ENCODE data around the gene ATOSA. TPM values are rescaled to one million over a fixed set of nuclear protein-coding genes. Genes with fewer than 3 reads are reported as not detected.

Gene ATOSA
- total RNA-seq, 1 experiment from 2014 or later: 35.7 TPM

DNA sequence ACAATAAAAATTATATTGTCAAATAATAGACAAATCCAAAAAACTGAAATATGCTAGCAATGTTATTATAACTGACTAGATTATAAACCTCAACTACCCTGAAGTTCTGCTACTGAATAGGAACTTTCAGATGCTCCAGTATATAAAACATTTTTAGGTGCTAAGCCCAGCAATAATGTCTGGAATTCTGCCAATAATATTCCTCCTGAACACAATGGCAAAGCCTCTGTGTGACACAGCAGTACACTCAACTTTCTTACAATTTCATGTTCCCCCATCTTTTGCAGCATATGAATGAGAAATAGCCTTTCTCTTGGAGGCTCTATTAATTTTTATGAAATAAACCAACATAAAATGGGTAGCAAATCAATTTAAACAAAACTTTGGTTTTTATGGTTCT lies 29.5 kb downstream of the ATOSA start:
- no peaks in the 10 kb centered on the region for H3K9me2 ChIP-seq (ENCODE audit: insufficient read depth)
- ChIA-PET POLR2A (ENCODE audit: unreplicated experiment) (interaction anchor here (0.6 kb wide), 1 partner anchor 8 kb away, joined by 3 read pairs; no protein-coding TSS in a partner anchor), CTCF (no interaction called here)
- intact Hi-C loops (cut with micrococcal nuclease; ENCODE audit: unreplicated experiment): no loop called here
- H3K36me3 ChIP-seq (ENCODE audit: low read depth): no peaks in the 10 kb centered on the region
- peaks cover 13% of the 10 kb centered on the region for H3K4me1 ChIP-seq (replicated peaks; ENCODE audit: insufficient read depth)
- no peaks in the 10 kb centered on the region for H3K27me3 ChIP-seq (ENCODE audit: insufficient read depth, low read depth)
- H3K9me3 ChIP-seq (ENCODE audit: insufficient read depth, low read depth): no peaks in the 10 kb centered on the region
- TF ChIP-seq, protein P1, sequence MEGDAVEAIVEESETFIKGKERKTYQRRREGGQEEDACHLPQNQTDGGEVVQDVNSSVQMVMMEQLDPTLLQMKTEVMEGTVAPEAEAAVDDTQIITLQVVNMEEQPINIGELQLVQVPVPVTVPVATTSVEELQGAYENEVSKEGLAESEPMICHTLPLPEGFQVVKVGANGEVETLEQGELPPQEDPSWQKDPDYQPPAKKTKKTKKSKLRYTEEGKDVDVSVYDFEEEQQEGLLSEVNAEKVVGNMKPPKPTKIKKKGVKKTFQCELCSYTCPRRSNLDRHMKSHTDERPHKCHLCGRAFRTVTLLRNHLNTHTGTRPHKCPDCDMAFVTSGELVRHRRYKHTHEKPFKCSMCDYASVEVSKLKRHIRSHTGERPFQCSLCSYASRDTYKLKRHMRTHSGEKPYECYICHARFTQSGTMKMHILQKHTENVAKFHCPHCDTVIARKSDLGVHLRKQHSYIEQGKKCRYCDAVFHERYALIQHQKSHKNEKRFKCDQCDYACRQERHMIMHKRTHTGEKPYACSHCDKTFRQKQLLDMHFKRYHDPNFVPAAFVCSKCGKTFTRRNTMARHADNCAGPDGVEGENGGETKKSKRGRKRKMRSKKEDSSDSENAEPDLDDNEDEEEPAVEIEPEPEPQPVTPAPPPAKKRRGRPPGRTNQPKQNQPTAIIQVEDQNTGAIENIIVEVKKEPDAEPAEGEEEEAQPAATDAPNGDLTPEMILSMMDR (conservative IDR thresholded peaks at IDR 0.05): no peak
- TF ChIP-seq EZH2 (IDR thresholded peaks at IDR 0.05; ENCODE audit: low read depth): no peak
- H3K4me2 ChIP-seq: no peak overlapping the region
- H2AFZ ChIP-seq: no peak overlapping the region
- no peak overlapping the region for H3K27ac ChIP-seq
- no peak overlapping the region for H3K4me3 ChIP-seq
- H3K79me2 ChIP-seq (ENCODE audit: low read depth): no peaks in the 10 kb centered on the region
- BruUV-seq (replicated peaks): no TSS peak
- no peaks in the 10 kb centered on the region; the same call in 1 of the 2 replicates for H3F3A ChIP-seq (ENCODE audit: insufficient read depth, low read depth)
- no peak for DNase-seq
- H4K20me1 ChIP-seq (ENCODE audit: insufficient read depth): no peaks in the 10 kb centered on the region

GRCh38 chr15:52645916-52646315 lies 33.3 kb downstream of the ATOSA start:
- POLR2A ChIA-PET (ENCODE audit: unreplicated experiment): no interaction called here
- H4K20me1 ChIP-seq (ENCODE audit: insufficient read depth): no peaks in the 10 kb centered on the region
- H3K27ac ChIP-seq: no peak overlapping the region
- no peaks in the 10 kb centered on the region for H3K4me1 ChIP-seq (replicated peaks; ENCODE audit: insufficient read depth)
- no peaks in the 10 kb centered on the region for H3F3A ChIP-seq (ENCODE audit: insufficient read depth, low read depth)
- no peaks in the 10 kb centered on the region for H3K9me3 ChIP-seq (ENCODE audit: insufficient read depth, low read depth)
- no peak overlapping the region for H2AFZ ChIP-seq
- H3K27me3 ChIP-seq (ENCODE audit: insufficient read depth, low read depth): no peaks in the 10 kb centered on the region
- H3K4me2 ChIP-seq: no peak overlapping the region
- CTCF ChIA-PET: no interaction called here
- TF ChIP-seq, protein P1 (conservative IDR thresholded peaks at IDR 0.05): no peak
- TF ChIP-seq EZH2 (IDR thresholded peaks at IDR 0.05; ENCODE audit: low read depth): no peak
- BruUV-seq (replicated peaks): no TSS peak
- no peaks in the 10 kb centered on the region for H3K36me3 ChIP-seq (ENCODE audit: low read depth)
- no peaks in the 10 kb centered on the region for H3K79me2 ChIP-seq (ENCODE audit: low read depth)
- no peak overlapping the region for H3K4me3 ChIP-seq
- no peaks in the 10 kb centered on the region for H3K9me2 ChIP-seq (ENCODE audit: insufficient read depth)
- intact Hi-C loops (cut with micrococcal nuclease; ENCODE audit: unreplicated experiment): no loop called here
- no peak for DNase-seq

DNA sequence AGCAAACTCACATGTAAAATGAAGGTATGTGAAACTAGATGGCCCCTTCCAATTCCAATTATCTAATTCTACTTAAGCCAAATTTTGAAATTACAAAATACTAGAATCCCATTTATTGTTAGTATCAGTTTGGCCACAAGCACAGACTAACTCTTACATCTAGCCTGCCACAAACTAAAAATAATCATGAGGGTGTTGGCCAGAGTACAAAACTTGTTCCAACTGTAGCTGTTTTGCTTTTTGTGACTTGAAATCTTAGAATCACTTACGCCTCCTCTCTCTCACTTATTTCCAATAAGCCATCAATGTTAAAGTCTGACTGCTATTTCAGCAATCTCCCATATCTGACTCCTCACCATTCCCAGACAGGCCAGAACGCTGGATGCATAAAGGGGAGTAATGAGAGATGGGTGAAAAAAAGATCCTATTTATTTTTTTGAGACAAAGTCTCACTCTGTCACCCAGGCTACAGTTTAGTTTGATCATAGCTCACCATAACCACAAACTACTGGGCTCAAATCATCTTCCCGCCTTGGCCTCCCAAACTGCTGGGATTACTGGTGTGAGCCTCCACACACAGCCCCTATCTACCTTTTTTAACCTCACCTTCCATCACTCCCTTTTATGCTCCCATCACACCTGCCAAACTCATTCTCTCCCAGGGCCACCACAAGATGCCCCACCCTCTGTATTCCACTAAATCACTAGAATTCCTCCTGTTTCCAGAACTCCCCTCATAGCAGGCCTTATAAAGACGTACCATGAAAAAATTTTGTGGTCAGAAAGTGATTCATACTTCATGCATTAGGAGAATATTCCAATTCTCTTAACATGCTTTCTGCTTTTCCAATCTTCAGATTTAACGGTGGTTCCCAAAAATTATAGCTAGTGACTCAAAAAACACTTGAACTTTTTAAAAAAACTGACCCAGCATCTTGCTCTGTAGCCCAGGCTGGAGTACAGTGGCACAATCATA lies 36.5 kb downstream of the ATOSA start:
- Histone ChIP-seq H3F3A (ENCODE audit: insufficient read depth, low read depth) (no peaks in the 10 kb centered on the region), H3K9me3 (ENCODE audit: insufficient read depth, low read depth) (no peaks in the 10 kb centered on the region), H3K4me1 (replicated peaks; ENCODE audit: insufficient read depth) (no peaks in the 10 kb centered on the region), H2AFZ (no peak overlapping the region), H3K36me3 (ENCODE audit: low read depth) (no peaks in the 10 kb centered on the region), H3K27ac (no peak overlapping the region), H3K79me2 (ENCODE audit: low read depth) (no peaks in the 10 kb centered on the region), H3K4me2 (no peak overlapping the region), H4K20me1 (ENCODE audit: insufficient read depth) (no peaks in the 10 kb centered on the region), H3K4me3 (no peak overlapping the region), H3K9me2 (ENCODE audit: insufficient read depth) (no peaks in the 10 kb centered on the region), H3K27me3 (ENCODE audit: insufficient read depth, low read depth) (no peaks in the 10 kb centered on the region)
- intact Hi-C loops (cut with micrococcal nuclease; ENCODE audit: unreplicated experiment): no loop called here
- POLR2A ChIA-PET (ENCODE audit: unreplicated experiment): no interaction called here
- TF ChIP-seq EZH2 (IDR thresholded peaks at IDR 0.05; ENCODE audit: low read depth): no peak
- TF ChIP-seq, protein P1 (conservative IDR thresholded peaks at IDR 0.05): no peak
- no TSS peak for BruUV-seq (replicated peaks)
- no peak for DNase-seq
- CTCF ChIA-PET: no interaction called here

Measured in PC-9 (cell line).